GM12872 (cell line): ENCODE data around the gene TOMM20.

Experiments used
- CTCF ChIP-seq: IDR thresholded peaks from 3 replicates; pipeline ENCODE4 v1.5.1; 2011; ENCODE audit warnings: low read depth, mild to moderate bottlenecking, low read length, moderate library complexity; ENCODE audit not compliant: insufficient read depth

Gene TOMM20

DNA sequence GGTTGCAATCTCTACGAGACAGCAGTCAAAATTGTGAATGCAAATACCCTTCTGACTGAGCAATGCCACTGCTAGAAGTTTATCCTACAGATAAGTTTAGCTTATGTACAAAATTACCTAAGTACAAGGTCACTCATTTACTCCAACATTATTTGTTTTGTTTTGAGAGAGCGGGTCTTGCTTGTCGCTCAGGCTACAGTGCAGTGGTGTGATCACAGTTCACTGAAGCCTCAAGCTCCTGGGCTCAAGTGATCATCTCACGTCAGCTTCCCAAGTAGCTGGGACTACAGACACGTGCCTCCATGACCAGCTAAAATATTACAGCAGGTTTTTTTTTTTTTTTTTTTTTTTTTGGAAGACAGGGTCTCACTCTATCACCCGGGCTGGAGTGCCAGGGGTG, 17.0 kb upstream of the TOMM20 start:
- no peak for TF ChIP-seq CTCF

DNA sequence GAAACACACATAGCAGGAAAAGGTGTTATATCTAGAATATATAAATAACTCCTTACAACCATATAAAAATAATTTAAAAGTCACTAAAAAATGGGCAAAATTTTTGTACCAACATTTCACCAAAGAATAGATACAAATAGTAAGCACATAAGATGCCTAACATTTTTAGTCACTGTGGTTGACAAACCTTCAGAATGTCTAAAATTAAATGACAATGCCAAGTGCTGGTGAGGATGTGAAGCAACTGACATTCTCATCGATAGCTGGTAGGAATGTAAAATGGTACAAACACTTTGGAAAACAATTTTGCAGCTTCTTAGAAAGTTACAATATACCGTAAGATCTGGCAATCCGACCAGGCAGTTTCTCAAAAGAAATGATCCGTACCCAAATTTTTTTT, 14.4 kb upstream of the TOMM20 start:
- no peak for TF ChIP-seq CTCF

DNA sequence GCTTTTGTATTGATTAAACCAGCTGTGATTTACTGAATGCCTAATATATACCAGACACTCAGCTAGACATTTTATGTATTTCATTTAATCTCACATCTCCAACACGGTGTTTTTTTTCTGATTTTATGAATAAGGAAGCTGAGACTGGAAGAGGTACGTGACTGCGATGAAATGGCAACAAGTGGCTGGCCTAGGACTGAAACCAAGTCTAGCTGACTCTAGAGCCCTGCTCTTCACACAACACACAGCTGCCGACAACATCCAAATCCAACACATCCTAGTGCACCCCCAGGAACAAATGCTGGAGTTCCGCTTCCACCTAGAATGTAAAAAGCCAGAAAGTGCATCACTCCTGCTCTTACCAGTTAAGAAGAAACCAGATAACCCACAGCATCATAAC, 10.7 kb upstream of the TOMM20 start:
- no peak for TF ChIP-seq CTCF

DNA sequence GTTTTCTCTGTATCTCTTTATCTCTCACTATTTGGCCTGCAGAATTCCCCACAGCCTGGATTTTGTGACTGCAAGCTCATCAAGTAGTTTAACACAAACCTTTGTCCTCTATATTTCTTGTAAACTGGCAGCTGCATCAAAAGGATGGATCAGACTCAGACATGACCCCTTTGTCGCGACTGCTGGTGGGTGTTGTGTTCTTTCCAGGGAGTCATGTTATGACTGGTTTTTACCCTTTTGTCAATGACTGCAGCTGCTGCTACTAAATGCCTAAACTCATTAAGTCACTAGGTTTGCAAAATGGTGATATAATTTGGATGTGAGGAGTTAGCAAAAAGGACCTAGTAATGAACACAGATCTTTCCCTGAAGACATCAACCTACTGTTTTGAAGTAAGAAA, 10.2 kb upstream of the TOMM20 start:
- no peak for TF ChIP-seq CTCF

GRCh38 chr1:235136111-235136510, 7.5 kb upstream of the TOMM20 start:
- TF ChIP-seq CTCF: no peak

GRCh38 chr1:235134171-235134570, 5.5 kb upstream of the TOMM20 start:
- TF ChIP-seq CTCF: no peak

DNA sequence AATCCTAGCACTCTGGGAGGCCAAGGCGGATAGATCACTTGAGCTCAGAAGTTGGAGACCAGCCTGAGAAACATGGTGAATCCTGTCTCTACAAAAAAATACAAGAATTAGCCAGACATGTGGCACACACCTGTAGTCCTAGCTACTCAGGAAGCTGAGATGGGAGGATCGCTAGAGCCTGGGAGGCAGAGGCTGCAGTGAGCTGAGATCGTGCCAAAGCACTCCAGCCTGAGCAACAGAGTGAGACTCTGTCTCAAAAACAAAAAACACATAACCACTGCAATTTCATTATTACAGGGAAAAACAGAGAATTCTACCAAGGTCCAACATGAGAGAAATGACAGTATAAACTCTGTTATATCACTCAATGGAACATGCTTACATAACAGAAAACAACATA, 4.4 kb upstream of the TOMM20 start:
- TF ChIP-seq CTCF: no peak

DNA sequence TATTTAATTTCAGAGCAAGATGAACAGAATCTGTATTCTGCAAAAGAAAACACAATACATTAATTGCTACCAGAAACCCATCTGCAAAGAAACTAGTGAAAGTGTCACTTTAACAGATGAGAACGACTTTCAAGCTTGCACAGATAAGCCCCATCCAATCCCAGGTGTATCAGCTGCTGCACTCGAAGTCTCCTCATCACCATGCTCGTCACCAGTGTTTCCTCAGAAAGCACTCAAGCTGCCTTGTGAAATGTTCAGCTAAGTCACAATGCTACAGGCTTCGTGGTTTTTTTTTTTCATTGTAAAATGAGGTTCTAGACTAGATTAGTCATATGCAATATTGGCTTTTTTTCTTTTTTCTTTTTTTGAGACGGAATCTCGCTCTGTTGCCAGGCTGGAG, 3.3 kb upstream of the TOMM20 start:
- no peak for TF ChIP-seq CTCF
